GM19455 (cell line): ENCODE results near the gene CTSC.

Experiments used
- ATAC-seq: cut with Tn5 transposase; IDR thresholded peaks from one replicate; pipeline ENCODE4 v1.9.1; 2021; ENCODE audit not compliant: unreplicated experiment

Gene CTSC

GRCh38 chr11:88337181-88337986 lies at the start of gene CTSC:
CTSC (minus strand) TSS chr11:88337736; CDS start chr11:88337672, 64 bp downstream.
- peak; percentile 91 for ATAC-seq

- ATAC-seq, result no peak
Measured at GRCh38 chr11:88384669-88385005, 47.1 kb upstream of the CTSC start.

GRCh38 chr11:88384004-88384668 lies 46.6 kb upstream of the CTSC start:
- ATAC-seq, result no peak

- no peak for ATAC-seq
Measured at GRCh38 chr11:88383447-88383846, 45.9 kb upstream of the CTSC start.

- ATAC-seq, result no peak
Measured at GRCh38 chr11:88379130-88379529, 41.6 kb upstream of the CTSC start.

- no peak for ATAC-seq
Measured at GRCh38 chr11:88378422-88379066, 41.0 kb upstream of the CTSC start.

- no peak for ATAC-seq
Measured at GRCh38 chr11:88377646-88378045, 40.1 kb upstream of the CTSC start.

GRCh38 chr11:88377144-88377543 lies 39.6 kb upstream of the CTSC start:
- ATAC-seq, result no peak

- ATAC-seq, result no peak
Measured at GRCh38 chr11:88375927-88376470, 38.5 kb upstream of the CTSC start.

DNA sequence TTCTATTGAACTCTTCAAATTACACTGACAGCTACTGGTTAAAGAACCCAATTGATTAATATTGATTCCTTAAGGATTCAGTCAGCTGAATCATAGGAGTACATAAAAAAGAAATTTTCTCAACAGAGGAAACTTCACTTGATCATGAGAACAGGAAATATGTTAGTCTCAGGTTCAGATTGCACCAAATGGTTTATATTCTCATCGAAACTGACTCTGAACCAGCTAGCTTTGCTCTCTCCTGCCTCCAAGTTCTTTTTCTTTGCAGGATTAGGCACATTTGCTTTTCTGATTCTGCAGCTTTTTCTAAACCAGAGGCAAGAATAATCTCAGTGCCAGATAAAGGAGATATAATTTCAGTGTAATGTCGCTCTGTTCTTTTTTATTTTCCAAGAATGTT lies 33.2 kb upstream of the CTSC start:
- ATAC-seq, result no peak

GRCh38 chr11:88367310-88367709 lies 29.8 kb upstream of the CTSC start:
- no peak for ATAC-seq

GRCh38 chr11:88363648-88364065 lies 26.1 kb upstream of the CTSC start:
- ATAC-seq, result no peak

GRCh38 chr11:88363004-88363403 lies 25.5 kb upstream of the CTSC start:
- ATAC-seq, result no peak

GRCh38 chr11:88360141-88360540 lies 22.6 kb upstream of the CTSC start:
- ATAC-seq, result no peak

DNA sequence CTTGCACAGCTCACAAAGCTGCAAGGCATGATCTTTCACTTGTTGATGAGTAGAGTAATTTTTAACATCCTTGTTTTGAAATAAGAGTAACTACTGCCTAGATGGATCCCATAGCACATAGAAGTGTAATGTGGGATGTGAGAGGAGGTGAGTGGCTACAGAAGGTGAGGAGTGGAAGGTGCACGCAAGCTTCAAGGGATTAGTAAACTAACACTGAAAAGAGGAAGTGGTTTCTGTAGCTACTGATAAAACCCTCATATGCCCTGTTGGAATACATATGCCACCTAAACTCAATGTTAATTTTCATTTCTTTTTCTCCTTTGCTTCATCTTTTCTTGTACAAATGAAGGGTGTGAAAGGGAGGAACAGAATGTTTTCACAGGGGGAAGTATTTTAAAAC lies 22.0 kb upstream of the CTSC start:
- peak; percentile 64 for ATAC-seq

GRCh38 chr11:88359114-88359513 lies 21.6 kb upstream of the CTSC start:
- ATAC-seq, result no peak

DNA sequence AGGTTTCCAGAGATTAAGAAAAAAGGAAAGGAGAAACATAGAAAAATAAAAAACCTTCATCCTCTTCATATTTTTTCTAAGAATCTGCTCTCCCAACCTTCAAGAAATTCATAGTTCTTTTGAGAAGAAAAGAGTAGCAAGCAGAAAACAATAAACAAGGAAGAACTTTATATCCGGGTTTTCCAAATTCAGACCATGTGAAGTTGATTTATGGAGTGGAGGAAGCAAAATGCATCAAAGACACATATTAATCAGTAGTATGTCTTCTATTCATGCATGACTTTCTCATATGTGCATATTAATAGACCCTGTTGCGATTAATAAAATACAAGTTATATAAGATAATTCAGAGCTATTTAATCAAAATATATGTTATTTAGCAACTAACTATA lies 20.5 kb upstream of the CTSC start:
- no peak for ATAC-seq

DNA sequence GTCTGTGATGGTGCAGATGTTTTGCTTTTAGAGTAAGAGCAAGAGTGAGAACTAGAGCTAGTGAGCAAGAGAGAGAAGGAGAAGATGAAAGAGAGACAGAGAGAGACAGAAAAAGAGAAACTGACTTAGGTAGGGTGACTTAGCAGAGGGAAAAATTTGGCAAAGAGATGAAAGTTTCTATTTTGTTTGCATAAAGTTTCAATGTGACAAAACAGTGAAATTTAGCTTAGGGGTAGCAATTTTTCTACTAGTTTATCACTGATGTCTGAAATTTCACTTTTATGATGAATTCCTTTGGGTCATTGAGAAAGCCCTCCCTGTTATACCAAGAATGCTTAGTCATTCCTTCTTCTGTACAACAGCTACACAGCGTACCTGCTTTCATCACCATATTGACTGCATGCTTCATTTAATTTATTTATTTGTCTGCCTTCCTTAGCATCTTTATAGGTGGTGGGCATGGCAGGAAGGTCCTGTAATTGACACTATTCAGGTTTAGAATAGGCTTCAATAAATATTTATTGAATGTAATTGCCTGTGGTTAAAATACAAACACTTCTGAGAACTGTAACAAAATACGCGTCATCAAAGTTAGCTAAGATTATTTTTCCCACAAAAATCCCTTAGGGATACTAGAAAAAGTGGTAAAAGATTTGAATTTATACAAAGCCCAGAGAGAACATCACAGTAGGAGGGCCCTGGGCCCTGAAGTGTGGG lies 19.9 kb upstream of the CTSC start:
- ATAC-seq, result peak; percentile 66

DNA sequence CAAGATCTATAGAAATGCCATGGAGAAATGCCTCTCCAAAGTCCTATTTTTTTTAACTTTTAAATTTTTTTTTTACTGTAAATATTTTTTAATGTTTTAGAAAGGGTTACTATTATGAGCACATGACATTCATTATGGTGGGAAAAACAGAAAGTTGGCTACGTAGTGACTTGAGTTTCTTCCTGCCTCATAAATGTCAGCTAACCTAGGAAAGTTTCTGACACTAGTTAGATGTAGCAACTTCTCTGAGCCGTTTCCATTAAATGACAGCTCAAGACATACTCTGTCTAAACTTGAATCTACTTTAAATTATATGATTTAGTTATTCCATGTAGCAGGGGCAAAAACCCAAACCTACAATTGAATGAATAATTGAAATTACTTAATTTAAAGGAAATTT lies 18.4 kb upstream of the CTSC start:
- no peak for ATAC-seq

GRCh38 chr11:88354912-88355311 lies 17.4 kb upstream of the CTSC start:
- no peak for ATAC-seq

DNA sequence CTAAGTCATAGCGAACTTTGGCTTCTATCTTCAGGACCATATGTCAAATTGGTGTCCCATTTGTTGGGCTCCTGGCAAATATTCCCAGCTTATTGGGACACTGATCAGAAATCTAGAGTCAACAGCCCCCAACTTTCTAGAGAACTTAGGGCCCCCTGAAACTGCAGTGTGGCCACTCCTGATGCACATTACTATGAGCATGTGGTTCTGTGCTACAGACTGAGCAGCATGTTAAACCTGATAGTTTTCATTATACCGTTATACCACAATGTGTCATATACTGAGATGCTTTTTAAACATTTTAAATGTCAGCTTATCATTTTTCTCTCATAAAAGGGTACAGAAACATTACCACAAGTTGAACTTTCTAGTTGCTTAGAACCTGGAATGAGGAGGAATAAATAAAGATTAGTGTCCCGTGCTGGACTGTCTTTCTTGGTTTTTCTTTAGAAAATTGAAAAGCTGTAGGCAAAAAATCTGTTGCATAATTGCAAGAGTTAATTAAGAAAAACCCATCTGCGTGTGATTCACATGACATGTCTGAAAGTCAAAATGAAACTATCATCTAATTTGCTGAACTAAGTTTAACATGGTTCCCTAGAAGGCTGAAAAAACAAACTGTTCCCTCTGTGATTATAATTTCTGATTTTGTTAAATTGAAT lies 16.4 kb upstream of the CTSC start:
- no peak for ATAC-seq
